Gastroesophageal sphincter (tissue), 4 donors: ENCODE data around the gene PNISR. TPM values are rescaled to one million over a fixed set of nuclear protein-coding genes. Genes with fewer than 3 reads are reported as not detected.

Source experiments
- ATAC-seq: fragments of 150-250 bp; one replicate; pipeline ENCODE4 v1.9.1; 2016; ENCODE audit warnings: mild to moderate bottlenecking, moderate library complexity
- H3K27ac ChIP-seq, 4 donors: fragments of 200-600 bp; sonication (generic) in 3 of 4; 1 replicate in 3 of 4; 2 replicates in 1 of 4; pipeline ENCODE4 v1.5.1; 2016 to 2019
- H3K27me3 ChIP-seq: fragments of 200-600 bp; sonication (generic); one replicate; pipeline ENCODE4 v1.5.1; 2019
- H3K36me3 ChIP-seq, 2 donors: fragments of 200-600 bp; sonication (generic); one replicate each; pipeline ENCODE4 v1.5.1; 2019; ENCODE audit warnings: control low read depth in 1 of 2
- H3K4me1 ChIP-seq, 3 donors: fragments of 200-600 bp; sonication (generic); 1 replicate in 2 of 3; 2 replicates in 1 of 3; pipeline ENCODE4 v1.5.1; 2016 to 2019; ENCODE audit warnings: control low read depth in 2 of 3
- H3K4me3 ChIP-seq, 2 donors: fragments of 200-600 bp; sonication (generic); one replicate each; pipeline ENCODE4 v1.5.1; 2019; ENCODE audit warnings: mild to moderate bottlenecking in 1 of 2, moderate library complexity in 1 of 2
- H3K9me3 ChIP-seq, 3 donors: fragments of 200-600 bp; sonication (generic); one replicate each; pipeline ENCODE4 v1.5.1; 2017 to 2019; ENCODE audit warnings: control low read depth in 2 of 3
- EP300 ChIP-seq: sonication (generic); formaldehyde crosslinking; IDR thresholded peaks from one replicate; pipeline ENCODE4 v1.6.1; 2017; ENCODE audit warnings: antibody characterized with exemption, mild to moderate bottlenecking
- POLR2A ChIP-seq, 2 donors: fragments of 450-650 bp; IDR thresholded peaks; one replicate each; pipeline ENCODE4 v1.6.1; 2017; ENCODE audit warnings: antibody characterized with exemption in 2 of 2, mild to moderate bottlenecking in 2 of 2, moderate library complexity in 1 of 2
- POLR2AphosphoS5 ChIP-seq: sonication (generic); formaldehyde crosslinking; IDR thresholded peaks from one replicate; pipeline ENCODE4 v1.6.1; 2017; ENCODE audit warnings: antibody characterized with exemption
- WGBS, 2 donors: methylation state at CpG; one replicate each; pipeline ENCODE4 v1.1.5; 2018; ENCODE audit warnings: low coverage in 1 of 2; 5-methylcytosine and 5-hydroxymethylcytosine counted together
- total RNA-seq, 4 donors: library from RNA; depleted of rRNA; stranded (reverse); fragments of >200 nt; gene quantifications; one replicate each; pipeline ENCODE4 v1.1.0, GENCODE V29; 2016
- TF ChIP-seq, protein P1 (sequence below), 4 experiments: fragments of 200-600 bp in 2 of 4; fragments of 450-650 bp in 2 of 4; sonication (generic) in 1 of 4; IDR thresholded peaks; one replicate each; pipeline ENCODE4 v1.5.1; 2017 to 2019; ENCODE audit warnings: antibody characterized with exemption in 4 of 4, mild to moderate bottlenecking in 2 of 4, moderate library complexity in 2 of 4

PNISR gene
- total RNA-seq, 4 donors from 2014 or later: 34.9 to 273 (median 87.9) TPM

DNA sequence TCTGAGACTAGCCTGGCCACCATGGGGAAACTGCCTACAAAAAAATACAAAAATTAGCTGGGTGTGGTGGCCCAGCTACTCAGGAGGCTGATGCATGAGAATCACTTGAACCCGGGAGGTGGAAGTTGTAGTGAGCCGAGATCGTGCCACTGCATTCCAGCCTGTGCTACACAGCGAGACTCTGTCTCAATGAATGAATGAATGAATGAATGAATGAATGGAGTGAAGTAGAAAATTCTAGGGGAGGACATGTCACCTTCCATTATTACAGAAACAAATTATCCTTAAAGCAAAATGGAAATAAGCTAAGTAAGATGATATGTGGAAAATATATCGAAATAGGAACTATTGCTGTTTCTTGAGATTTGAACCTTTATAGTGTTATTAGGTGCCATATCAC is 2.9 kb upstream of the PNISR start:
- WGBS, 2 donors: 94 to 100% methylated on average over 3 to 5 of the region's 5 CpGs
- no peak for ATAC-seq

DNA sequence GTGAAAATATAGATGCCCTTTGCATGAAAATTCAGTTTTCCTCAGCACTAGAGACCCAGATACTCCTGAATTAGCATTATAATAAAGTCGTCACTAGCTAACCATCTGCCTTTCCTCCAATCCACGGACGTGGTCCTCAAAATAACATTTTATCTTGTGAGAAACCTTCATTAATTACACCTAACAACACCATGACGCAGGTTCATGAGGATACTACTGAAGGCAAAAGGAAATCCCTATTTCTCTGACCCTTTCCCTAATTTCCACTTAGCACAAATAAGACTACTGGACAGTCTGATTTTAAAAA is 1.3 kb upstream of the PNISR start:
- WGBS, 2 donors: 22 to 23% methylated on average over 4 of the region's 4 CpGs
- Histone ChIP-seq H3K27ac (peak overlapping the region; percentile 95 to 100 (median 98)), H3K27me3 (no peaks in the 10 kb centered on the region), H3K4me1 (peaks cover 21 to 55% (median 31%) of the 10 kb centered on the region in 3 donors), H3K36me3 (peaks cover 0 to 10% of the 10 kb centered on the region in 2 donors), H3K4me3 (peak overlapping the region; percentile 70 to 88), H3K9me3 (no peaks in the 10 kb centered on the region)
- TF ChIP-seq EP300 (no peak), POLR2AphosphoS5 (no peak), POLR2A (IDR thresholded peaks at IDR 0.05) (no peak)
- TF ChIP-seq, protein P1, sequence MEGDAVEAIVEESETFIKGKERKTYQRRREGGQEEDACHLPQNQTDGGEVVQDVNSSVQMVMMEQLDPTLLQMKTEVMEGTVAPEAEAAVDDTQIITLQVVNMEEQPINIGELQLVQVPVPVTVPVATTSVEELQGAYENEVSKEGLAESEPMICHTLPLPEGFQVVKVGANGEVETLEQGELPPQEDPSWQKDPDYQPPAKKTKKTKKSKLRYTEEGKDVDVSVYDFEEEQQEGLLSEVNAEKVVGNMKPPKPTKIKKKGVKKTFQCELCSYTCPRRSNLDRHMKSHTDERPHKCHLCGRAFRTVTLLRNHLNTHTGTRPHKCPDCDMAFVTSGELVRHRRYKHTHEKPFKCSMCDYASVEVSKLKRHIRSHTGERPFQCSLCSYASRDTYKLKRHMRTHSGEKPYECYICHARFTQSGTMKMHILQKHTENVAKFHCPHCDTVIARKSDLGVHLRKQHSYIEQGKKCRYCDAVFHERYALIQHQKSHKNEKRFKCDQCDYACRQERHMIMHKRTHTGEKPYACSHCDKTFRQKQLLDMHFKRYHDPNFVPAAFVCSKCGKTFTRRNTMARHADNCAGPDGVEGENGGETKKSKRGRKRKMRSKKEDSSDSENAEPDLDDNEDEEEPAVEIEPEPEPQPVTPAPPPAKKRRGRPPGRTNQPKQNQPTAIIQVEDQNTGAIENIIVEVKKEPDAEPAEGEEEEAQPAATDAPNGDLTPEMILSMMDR (IDR thresholded peaks at IDR 0.05): no peak
- no peak for ATAC-seq

More for the DNA sequence above, 2.9 kb upstream of the PNISR start:
- H3K27ac ChIP-seq: no peak overlapping the region
- TF ChIP-seq EP300 (no peak), POLR2A (IDR thresholded peaks at IDR 0.05) (no peak), POLR2AphosphoS5 (no peak)
- TF ChIP-seq, protein P1 (IDR thresholded peaks at IDR 0.05): no peak
- no peaks in the 10 kb centered on the region for H3K27me3 ChIP-seq
- H3K4me3 ChIP-seq: no peak overlapping the region
- no peaks in the 10 kb centered on the region for H3K9me3 ChIP-seq
- H3K4me1 ChIP-seq: peaks cover 17 to 40% (median 23%) of the 10 kb centered on the region in 3 donors
- H3K36me3 ChIP-seq: peaks cover 0 to 18% of the 10 kb centered on the region in 2 donors

DNA sequence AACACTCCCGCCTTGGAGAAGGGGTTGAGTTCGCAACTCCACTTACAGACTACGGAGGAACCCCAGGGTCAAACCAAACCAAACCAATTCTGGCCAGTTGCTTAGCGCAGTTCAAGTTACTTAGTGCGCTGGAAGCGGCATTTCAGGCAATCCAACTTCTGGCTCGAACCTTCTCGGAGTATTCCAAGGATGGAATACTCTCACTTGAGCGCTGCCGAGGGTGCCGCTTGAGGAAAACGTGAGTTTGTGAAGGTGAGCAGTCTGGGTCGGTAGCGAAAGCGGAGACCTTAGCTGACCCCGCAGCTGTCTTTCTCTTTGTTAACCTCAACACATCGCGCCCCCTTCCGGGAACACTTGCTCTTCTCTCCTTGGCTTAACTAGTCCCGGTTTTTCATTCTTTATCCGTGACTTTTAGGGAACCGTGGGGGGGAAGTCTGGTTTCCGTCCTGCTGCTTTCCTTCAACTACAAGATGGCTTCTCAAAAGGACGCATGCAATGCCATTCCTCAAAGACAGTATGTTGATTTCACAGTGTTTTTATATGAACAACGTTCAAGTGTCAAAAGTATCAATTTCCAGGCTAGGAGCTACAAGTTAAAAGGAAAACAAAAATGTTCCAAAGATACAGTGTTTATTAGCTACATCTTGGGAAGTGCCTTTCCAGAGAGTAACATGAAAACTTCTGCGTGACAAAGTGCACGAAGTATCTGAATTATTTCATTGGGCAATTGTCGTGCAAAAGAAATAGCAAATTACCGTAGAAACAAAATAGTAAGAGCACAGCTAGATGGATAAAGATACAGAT is 741 bp upstream of the PNISR start:
- ATAC-seq: peak; percentile 84
- peak overlapping the region; percentile 95 to 100 (median 98) for H3K27ac ChIP-seq
- H3K4me3 ChIP-seq: peak overlapping the region; percentile 70 to 88
- TF ChIP-seq, protein P1 (IDR thresholded peaks at IDR 0.05): peak; percentile 12 to 68 (median 44)
- TF ChIP-seq POLR2AphosphoS5: no peak
- TF ChIP-seq EP300: no peak
- TF ChIP-seq POLR2A (IDR thresholded peaks at IDR 0.05): peak in 1 of 2 donors; percentile 27
- no peaks in the 10 kb centered on the region for H3K9me3 ChIP-seq
- peaks cover 0 to 4% of the 10 kb centered on the region in 2 donors for H3K36me3 ChIP-seq
- H3K4me1 ChIP-seq: peaks cover 22 to 61% (median 37%) of the 10 kb centered on the region in 3 donors
- 1% methylated on average over 21 to 29 of the region's 29 CpGs for WGBS, 2 donors
- H3K27me3 ChIP-seq: no peaks in the 10 kb centered on the region

DNA sequence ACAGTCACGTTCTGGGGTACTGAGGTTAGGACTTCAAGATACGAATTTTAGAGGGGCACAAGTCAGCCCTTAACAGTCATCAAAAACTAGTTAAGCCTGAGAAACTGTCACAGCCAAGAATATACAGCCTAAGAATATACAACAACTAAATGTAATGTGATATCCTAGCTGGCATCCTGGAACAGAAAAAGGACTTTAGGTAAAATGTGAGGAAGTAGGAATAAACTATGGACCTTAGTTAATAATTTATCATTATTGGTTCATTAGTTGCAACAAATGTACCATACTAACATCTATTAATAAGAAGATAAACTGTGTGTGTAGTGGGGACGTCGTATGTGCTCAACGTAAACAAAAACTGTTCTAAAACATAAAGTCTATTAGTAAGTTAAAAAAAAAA is 1.1 kb downstream of the PNISR start:
- H3K4me3 ChIP-seq: peak overlapping the region; percentile 70 to 88
- no peaks in the 10 kb centered on the region for H3K27me3 ChIP-seq
- H3K4me1 ChIP-seq: peaks cover 25 to 79% (median 41%) of the 10 kb centered on the region in 3 donors
- no peaks in the 10 kb centered on the region for H3K36me3 ChIP-seq
- TF ChIP-seq POLR2A (IDR thresholded peaks at IDR 0.05) (no peak), EP300 (no peak), POLR2AphosphoS5 (no peak)
- TF ChIP-seq, protein P1 (IDR thresholded peaks at IDR 0.05): no peak
- no peak for ATAC-seq
- H3K27ac ChIP-seq: peak overlapping the region in 3 of 4 donors; percentile 95 to 100 (median 96)
- H3K9me3 ChIP-seq: no peaks in the 10 kb centered on the region
- WGBS, 2 donors: 13 to 25% methylated on average over 4 to 5 of the region's 5 CpGs

DNA sequence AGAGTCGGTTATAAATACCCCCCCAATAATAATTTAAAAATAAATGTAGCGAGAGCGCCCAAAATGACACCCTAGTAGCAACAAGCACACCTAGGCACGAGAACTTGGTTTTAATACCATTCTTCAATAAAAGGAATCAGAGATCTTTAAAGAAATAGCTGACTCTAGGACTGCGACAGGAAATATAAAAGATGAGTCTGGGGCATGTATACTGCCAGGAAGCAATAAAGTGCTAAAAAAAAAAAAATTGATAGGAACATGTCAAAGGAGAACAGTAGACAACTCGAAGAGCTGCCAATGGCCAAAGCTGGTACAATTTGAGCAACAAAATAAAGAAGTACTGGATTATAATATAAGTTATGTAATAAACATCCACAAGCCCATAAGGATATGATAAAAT is 2.2 kb downstream of the PNISR start:
- Histone ChIP-seq H3K36me3 (no peaks in the 10 kb centered on the region), H3K9me3 (no peaks in the 10 kb centered on the region), H3K27ac (no peak overlapping the region), H3K4me1 (peaks cover 25 to 84% (median 41%) of the 10 kb centered on the region in 3 donors), H3K27me3 (no peaks in the 10 kb centered on the region), H3K4me3 (peak overlapping the region in 1 of 2 donors; percentile 70)
- WGBS, 2 donors: 70 to 74% methylated on average over 2 to 6 of the region's 6 CpGs
- no peak for ATAC-seq
- no peak for TF ChIP-seq EP300
- TF ChIP-seq, protein P1 (IDR thresholded peaks at IDR 0.05): no peak
- TF ChIP-seq POLR2A (IDR thresholded peaks at IDR 0.05): no peak
- no peak for TF ChIP-seq POLR2AphosphoS5
